ENCODE results near the gene NRCAM. TPM values are rescaled to one million over a fixed set of nuclear protein-coding genes. Genes with fewer than 3 reads are reported as not detected.

NRCAM gene
- total RNA-seq, 1 donor from 2014 or later: 33.2 TPM

DNA sequence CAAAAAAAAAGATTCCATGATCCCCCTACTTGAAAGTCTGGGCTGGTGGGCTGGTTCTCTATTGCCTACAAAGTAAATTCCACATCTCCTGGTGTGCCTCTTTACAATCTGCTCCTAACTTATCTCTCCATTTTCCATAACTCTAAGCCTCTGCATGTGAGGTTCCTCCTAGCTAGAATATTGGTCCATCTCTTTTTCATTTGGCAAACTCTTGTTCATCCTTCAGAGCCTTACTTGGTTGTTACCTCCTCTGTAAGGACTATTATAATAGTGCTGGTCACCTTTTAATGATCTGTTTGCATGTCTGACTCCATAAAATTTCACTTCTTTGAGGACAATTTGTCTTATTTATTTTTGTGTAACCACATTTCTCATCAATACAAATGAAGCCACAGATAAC lies 1.6 kb upstream of the NRCAM start:
- Mint-ChIP-seq H3K9me3 (no peaks in the 10 kb centered on the region), H3K36me3 (ENCODE audit: low read depth) (no peaks in the 10 kb centered on the region), H3K4me3 (peak overlapping the region; percentile 69), H3K27ac (ENCODE audit: unreplicated experiment) (no peak overlapping the region), H3K27me3 (ENCODE audit: low read depth) (peaks cover 41% of the 10 kb centered on the region), H3K4me1 (peaks cover 27% of the 10 kb centered on the region)
- TF ChIP-seq, protein P1, sequence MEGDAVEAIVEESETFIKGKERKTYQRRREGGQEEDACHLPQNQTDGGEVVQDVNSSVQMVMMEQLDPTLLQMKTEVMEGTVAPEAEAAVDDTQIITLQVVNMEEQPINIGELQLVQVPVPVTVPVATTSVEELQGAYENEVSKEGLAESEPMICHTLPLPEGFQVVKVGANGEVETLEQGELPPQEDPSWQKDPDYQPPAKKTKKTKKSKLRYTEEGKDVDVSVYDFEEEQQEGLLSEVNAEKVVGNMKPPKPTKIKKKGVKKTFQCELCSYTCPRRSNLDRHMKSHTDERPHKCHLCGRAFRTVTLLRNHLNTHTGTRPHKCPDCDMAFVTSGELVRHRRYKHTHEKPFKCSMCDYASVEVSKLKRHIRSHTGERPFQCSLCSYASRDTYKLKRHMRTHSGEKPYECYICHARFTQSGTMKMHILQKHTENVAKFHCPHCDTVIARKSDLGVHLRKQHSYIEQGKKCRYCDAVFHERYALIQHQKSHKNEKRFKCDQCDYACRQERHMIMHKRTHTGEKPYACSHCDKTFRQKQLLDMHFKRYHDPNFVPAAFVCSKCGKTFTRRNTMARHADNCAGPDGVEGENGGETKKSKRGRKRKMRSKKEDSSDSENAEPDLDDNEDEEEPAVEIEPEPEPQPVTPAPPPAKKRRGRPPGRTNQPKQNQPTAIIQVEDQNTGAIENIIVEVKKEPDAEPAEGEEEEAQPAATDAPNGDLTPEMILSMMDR (conservative IDR thresholded peaks at IDR 0.05): no peak
- no peak for DNase-seq (ENCODE audit: low read depth, low spot score)

DNA sequence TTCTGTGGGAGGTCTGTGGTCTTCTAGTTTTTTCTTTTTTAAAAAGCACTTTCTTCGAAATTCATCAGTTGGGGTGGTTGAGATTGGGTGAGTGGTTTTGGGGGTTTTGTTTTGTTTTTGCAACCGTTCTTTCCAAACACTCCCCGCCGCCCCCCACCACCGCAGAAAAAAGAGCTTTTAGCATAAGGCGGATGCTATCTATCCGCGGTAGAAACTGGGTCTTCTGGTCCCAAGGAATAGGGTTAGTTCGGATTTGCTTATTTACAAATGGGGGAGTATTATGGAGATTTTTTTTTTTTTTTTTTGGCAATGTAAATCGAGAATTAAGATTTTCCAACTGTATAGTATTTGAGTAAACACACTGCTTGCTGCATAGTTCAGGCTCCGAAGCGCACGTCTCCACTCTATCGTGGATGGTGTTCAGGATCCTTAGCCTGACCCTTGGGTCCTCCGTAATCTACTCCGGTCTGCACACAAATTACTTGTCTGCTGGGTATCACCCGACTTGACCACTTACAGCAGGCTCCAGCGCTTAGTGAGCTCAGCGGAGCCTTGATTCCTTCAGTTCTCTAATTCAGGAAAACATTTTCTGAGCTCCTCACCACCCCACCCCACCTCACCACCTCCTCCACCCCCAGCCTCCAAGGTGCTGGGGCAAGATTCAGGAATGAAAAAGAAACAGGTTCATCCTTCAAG lies 757 bp upstream of the NRCAM start:
- DNase-seq (ENCODE audit: low read depth, low spot score): no peak
- peaks cover 36% of the 10 kb centered on the region for H3K4me1 Mint-ChIP-seq
- peaks cover 46% of the 10 kb centered on the region for H3K27me3 Mint-ChIP-seq (ENCODE audit: low read depth)
- TF ChIP-seq, protein P1 (conservative IDR thresholded peaks at IDR 0.05): no peak
- H3K4me3 Mint-ChIP-seq: peak overlapping the region; percentile 69
- no peaks in the 10 kb centered on the region for H3K9me3 Mint-ChIP-seq
- H3K36me3 Mint-ChIP-seq (ENCODE audit: low read depth): no peaks in the 10 kb centered on the region
- no peak overlapping the region for H3K27ac Mint-ChIP-seq (ENCODE audit: unreplicated experiment)

DNA sequence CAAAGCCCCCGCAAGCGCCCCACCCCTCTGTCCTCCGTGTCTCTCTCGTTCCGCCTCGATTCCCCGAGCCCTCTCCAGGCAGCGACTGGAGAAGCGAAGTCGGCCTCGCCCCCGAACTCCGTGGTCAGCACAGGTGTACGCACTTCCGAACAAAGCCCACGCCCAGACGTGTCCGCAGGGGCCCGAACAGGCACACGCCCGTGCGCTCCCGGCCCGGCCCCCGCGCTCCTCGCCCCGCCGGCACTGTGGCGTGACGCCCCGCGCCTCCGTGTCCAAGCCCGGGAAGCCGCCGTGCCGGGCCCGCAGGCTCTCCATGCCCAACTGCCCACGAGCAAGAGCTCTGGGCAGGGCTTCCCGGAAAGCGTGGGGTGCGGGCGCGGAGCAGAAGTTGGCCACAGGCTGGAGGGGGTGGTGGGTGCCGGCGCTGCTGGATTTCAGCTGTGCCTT lies 662 bp downstream of the NRCAM start:
- TF ChIP-seq, protein P1 (conservative IDR thresholded peaks at IDR 0.05): no peak
- H3K4me3 Mint-ChIP-seq: peak overlapping the region; percentile 90
- peaks cover 46% of the 10 kb centered on the region for H3K4me1 Mint-ChIP-seq
- H3K36me3 Mint-ChIP-seq (ENCODE audit: low read depth): no peaks in the 10 kb centered on the region
- H3K27me3 Mint-ChIP-seq (ENCODE audit: low read depth): peaks cover 49% of the 10 kb centered on the region
- DNase-seq (ENCODE audit: low read depth, low spot score): peak; percentile 8
- no peaks in the 10 kb centered on the region for H3K9me3 Mint-ChIP-seq
- H3K27ac Mint-ChIP-seq (ENCODE audit: unreplicated experiment): no peak overlapping the region

DNA sequence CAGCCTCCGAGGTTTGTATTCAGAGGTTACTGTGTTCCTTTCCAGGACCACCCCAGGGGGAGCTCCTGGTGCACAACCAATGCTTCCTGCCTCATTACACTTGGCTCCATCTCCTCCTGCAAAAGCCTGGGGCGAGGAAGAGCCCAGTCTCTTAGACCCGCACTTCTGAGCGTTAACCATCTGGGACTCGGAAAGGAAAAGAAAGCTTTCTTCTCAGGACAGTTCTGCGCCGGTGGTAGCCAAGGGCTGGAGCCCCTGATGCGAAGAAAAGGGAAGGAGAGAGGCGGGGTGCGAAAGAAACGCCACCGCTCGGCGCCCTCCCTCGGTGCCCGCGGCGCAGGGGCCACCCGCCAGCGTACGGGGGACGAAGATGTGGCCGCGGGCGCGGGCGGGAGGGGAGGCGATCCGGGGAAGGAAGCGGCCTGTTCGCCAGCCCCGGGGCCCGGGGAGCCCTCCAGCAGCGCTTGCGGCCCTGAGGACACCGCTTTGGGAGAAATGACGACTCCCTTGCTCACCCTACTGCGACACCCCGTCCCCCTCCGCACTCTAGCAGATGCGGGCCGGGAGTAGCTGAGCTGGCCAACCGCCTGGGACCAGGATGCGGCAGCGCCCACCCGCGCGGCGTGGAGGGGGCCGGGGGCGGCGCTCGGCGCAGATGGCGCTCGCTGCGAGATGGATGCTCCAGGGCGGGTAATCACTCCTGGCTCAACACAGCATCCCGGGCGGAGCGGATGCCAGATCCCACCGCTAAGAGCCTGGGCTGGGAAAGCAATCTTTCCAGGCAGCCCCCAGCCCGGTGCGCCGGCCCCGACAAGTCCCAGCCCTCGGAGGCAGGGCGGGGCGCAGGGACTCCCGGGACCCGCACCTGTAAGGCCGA lies 1.3 kb downstream of the NRCAM start:
- H3K27me3 Mint-ChIP-seq (ENCODE audit: low read depth): peaks cover 46% of the 10 kb centered on the region
- H3K9me3 Mint-ChIP-seq: no peaks in the 10 kb centered on the region
- peak; percentile 33 for DNase-seq (ENCODE audit: low read depth, low spot score)
- no peaks in the 10 kb centered on the region for H3K36me3 Mint-ChIP-seq (ENCODE audit: low read depth)
- peak overlapping the region; percentile 98 for H3K4me3 Mint-ChIP-seq
- TF ChIP-seq, protein P1 (conservative IDR thresholded peaks at IDR 0.05): peak; percentile 22
- peak overlapping the region; percentile 47 for H3K27ac Mint-ChIP-seq (ENCODE audit: unreplicated experiment)
- H3K4me1 Mint-ChIP-seq: peaks cover 47% of the 10 kb centered on the region

DNA sequence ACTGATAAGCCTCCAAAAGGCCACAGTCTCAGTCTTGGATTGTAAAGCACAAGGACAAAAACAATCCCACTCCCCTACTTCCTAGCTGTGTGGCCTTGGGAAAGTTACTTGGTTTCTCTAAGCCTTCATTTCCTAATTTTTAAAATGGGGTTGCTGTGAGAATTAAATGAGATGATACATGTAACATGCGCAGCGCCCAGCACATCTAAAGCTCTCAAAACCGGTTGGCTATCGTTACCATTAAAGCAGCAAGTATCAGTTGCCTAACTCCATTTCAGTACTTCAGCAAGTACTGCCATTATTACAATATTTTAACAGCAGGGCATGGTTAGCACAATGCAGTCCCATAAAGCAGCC lies 1.9 kb downstream of the NRCAM start:
- H3K27me3 Mint-ChIP-seq (ENCODE audit: low read depth): peaks cover 44% of the 10 kb centered on the region
- no peaks in the 10 kb centered on the region for H3K36me3 Mint-ChIP-seq (ENCODE audit: low read depth)
- H3K9me3 Mint-ChIP-seq: no peaks in the 10 kb centered on the region
- peaks cover 50% of the 10 kb centered on the region for H3K4me1 Mint-ChIP-seq
- TF ChIP-seq, protein P1 (conservative IDR thresholded peaks at IDR 0.05): no peak
- peak overlapping the region; percentile 47 for H3K27ac Mint-ChIP-seq (ENCODE audit: unreplicated experiment)
- DNase-seq (ENCODE audit: low read depth, low spot score): no peak
- H3K4me3 Mint-ChIP-seq: peak overlapping the region; percentile 98
